Endothelial cell of hepatic sinusoid (primary cell): Measurements from ENCODE around the gene MGAT1.
"Not testable (repeated sequence)": the region's sequence is repeated elsewhere in the genome, so short reads cannot be mapped to it uniquely, and the experiment has no call there.

Experiments used
- in situ Hi-C: cut with HindIII; loops from 2 replicates; pipeline ENCODE4 v1.10.0; 2017; ENCODE audit warnings: low sequenced_read_pairs

The MGAT1 gene

GRCh38 chr5:180802325-180803180 lies at the start of gene MGAT1:
MGAT1 (minus strand) TSS chr5:180802806; CDS start chr5:180792971, 9,835 bp downstream.
- in situ Hi-C loops = loop anchor here (5.0 kb wide), 1 partner anchor 35 kb away; no protein-coding TSS in a partner anchor

DNA sequence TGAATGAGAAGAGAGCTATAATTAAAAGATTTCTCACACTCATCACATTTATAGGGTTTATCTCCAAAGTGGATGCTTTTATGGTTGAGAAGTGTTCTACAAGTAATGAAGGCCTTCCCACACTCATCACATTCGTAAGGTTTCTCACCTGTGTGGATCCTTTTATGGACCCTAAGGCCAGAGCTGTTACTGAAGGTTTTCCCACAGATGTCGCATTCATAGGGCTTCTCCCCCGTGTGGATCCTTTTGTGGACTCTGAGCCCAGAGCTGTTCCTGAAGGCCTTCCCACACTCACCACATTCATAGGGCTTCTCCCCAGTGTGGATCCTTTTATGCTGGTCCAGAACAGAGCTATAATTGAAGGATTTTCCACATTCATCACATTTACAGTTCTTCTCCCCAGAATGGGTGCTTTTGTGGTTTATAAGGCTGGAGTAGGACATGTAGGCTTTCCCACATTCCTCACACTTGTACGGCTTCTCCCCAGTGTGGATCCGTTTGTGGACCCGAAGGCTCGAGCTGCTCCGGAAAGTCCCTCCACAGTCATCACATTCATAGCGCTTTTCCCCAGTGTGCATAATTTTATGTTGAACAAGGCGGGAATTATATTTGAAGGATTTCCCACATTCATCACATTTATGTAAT lies 48.0 kb upstream of the MGAT1 start:
- in situ Hi-C loops = no loop called here

- in situ Hi-C loops = no loop called here
Observed at GRCh38 chr5:180849827-180850226, 47.2 kb upstream of the MGAT1 start.

GRCh38 chr5:180848878-180849277 lies 46.3 kb upstream of the MGAT1 start:
- in situ Hi-C loops = no loop called here

DNA sequence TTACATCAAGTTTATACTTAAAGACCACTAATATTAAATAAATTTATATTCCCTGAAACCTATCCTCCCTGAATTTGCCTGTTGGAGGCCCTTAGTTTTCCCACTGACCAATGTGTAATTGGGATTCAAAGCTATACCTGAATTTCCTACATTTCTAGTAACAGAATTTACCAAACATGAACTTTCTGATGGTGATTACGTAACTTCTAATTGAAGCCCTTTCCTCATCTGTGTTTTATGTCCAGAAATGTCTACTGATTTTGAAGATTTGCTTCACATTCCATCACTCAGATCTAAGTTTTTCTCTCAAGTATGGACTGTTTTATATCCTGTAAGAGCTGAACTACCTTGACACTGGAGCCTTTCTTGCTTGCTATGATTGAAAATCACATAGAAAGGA lies 45.7 kb upstream of the MGAT1 start:
- in situ Hi-C loops = no loop called here

- in situ Hi-C loops = no loop called here
Observed at GRCh38 chr5:180847026-180847425, 44.4 kb upstream of the MGAT1 start.

- in situ Hi-C loops = no loop called here
Observed at GRCh38 chr5:180844858-180845257, 42.3 kb upstream of the MGAT1 start.

- in situ Hi-C loops = no loop called here
Observed at GRCh38 chr5:180844432-180844831, 41.8 kb upstream of the MGAT1 start.

- in situ Hi-C loops = loop anchor here (5.0 kb wide), 1 partner anchor 38 kb away; the partner anchor contains the start of gene MGAT1
Observed at GRCh38 chr5:180839935-180840334, 37.3 kb upstream of the MGAT1 start.

DNA sequence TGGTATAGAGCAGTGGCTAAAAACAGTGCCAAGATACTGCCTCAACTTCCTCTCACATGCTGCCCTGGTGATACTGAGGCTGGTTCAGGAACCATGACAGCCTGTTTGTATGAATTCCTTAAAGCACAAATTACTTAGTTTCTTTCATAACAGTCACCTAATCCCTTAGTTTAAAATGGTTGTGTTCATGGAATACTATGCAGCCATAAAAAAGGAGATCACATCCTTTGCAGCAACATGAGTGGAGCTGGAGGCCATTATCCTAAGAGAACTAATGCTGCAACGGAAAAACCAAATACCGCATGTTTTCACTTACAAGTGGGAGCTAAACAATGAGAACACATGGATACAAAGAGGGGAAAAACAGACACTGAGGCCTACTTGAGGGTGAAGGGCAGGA lies 36.6 kb upstream of the MGAT1 start:
- in situ Hi-C loops = loop anchor here (5.0 kb wide), 1 partner anchor 37 kb away; the partner anchor contains the start of gene MGAT1

DNA sequence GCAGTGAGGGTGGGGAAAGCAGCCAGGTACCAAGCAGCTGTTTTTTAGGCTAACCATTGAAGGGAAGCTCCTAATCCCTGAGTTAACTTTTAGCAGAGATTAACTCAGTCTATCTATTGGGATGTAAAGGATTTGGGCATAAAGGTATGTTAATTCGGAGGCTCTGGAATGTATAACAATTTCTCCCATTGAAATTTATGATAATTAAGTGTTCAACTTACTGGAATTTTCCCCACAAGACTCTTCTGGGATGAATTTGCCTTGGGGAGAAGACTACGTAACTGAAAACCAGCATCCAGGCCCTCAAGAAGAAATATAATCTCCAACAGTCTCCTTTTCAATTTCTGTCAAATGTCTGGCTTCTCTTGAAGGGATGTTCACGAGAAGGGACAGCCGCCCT lies 34.9 kb upstream of the MGAT1 start:
- in situ Hi-C loops = loop anchor here (5.0 kb wide), 1 partner anchor 35 kb away; the partner anchor contains the start of gene MGAT1

- in situ Hi-C loops = no loop called here
Observed at GRCh38 chr5:180832638-180833068, 30.0 kb upstream of the MGAT1 start.

DNA sequence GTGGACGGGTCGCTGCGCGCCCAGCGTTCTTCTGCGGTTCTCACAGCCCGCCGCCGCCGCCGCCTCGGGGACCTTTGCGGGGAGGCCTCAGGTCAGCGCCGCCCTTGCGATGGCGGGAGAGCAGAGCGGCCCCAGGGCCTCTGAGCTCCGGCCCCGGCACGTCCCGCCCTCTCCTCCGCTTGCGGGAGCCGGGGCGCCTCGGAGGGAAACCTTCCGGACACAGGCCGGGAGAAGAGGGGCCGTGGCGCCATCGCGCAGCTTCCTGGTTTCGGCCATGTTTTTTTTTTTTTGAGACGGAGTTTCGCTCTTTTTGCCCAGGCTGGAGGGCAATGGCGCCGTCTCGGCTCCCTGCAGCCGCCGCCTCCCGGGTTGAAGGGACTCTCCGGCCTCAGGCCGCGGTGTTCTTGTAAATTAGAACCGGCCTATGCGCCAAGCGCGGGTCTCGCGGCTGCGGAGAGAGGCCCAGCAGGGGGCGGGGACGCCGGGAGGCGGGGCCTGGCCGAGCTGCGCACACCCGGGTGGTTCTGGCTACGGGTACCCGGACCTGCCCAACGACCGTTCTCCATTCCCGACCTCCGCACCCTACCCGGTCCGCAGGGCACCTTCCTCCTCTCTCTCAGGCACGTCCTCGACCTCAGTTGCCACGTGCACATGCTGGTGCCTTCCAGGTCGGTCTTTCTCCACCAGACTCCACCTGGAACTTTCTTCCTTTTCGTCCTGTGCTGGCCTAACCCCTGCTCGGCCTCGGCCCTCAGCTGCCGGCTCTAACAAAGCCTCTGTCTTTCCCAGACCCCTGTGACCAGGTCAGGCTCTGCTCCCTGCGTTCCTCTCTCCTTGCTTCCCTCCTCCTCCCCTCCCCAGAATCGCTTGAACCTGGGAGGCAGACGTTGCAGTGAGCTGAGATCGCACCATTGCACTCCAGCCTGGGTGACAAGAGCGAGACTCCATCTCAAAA lies 28.8 kb upstream of the MGAT1 start:
- in situ Hi-C loops = no loop called here

GRCh38 chr5:180830253-180831138 lies 27.9 kb upstream of the MGAT1 start:
- in situ Hi-C loops = no loop called here

- in situ Hi-C loops = no loop called here
Observed at GRCh38 chr5:180829726-180830125, 27.1 kb upstream of the MGAT1 start.

- in situ Hi-C loops = not testable (repeated sequence)
Observed at GRCh38 chr5:180828756-180829531, 26.3 kb upstream of the MGAT1 start.

DNA sequence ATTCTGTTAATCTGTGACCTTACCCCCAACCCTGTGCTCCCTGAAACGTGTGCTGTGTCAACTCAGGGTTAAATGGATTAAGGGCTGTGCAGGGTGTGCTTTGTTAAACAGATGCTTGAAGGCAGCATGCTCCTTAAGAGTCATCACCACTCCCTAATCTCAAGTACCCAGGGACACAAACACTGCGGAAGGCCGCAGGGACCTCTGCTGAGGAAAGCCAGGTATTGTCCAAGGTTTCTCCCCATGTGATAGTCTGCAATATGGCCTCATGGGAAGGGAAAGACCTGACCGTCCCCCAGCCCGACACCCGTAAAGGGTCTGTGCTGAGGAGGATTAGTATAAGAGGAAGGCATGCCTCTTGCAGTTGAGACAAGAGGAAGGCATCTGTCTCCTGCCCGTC lies 24.8 kb upstream of the MGAT1 start:
- in situ Hi-C loops = not testable (repeated sequence)

DNA sequence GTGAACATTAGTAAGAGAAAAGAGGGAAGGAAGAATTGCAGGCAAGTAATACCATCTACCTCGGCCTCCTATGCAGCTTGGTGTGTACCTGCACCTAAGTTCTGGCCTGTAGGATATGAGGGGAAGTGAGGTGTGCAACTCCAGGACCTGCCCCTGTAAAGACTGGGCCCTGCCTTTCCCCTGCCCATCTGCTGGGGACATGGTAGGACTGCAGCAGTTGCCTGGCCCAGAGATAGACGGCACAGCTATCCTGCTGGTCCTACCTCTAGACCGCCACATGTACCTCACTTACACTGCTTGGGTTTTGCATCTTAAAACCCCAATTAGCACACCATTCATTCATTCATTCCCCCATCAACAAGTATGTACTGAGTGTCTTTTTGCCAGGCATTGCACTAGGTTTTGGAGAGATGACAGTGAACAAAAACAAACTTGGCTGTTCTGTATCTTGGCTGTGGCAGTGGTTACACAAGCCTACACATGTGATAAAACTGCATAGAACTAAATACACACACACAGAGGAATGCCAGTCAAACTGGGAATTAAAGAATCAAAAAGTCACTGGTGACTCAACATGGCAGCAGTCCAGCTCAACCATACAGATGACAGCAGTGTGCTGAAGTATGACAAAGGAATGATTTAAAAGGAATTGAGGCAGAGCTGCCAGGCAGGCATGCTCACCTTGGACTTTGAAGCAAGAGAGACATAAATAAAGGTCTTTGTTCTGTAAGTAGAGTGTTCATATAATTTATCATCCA lies 23.3 kb upstream of the MGAT1 start:
- in situ Hi-C loops = no loop called here
